Measurements from ENCODE around the gene CA12. TPM values are rescaled to one million over a fixed set of nuclear protein-coding genes. Genes with fewer than 3 reads are reported as not detected.

The CA12 gene
- total RNA-seq, 1 donor from 2014 or later: 0.97 TPM

- H3K4me3 Mint-ChIP-seq (ENCODE audit: unreplicated experiment): no peak overlapping the region
- no peaks in the 10 kb centered on the region for H3K27me3 Mint-ChIP-seq (ENCODE audit: unreplicated experiment)
- H3K9me3 Mint-ChIP-seq (ENCODE audit: unreplicated experiment): no peaks in the 10 kb centered on the region
- no peak for TF ChIP-seq CTCF (IDR thresholded peaks at IDR 0.05)
- H3K27ac Mint-ChIP-seq (ENCODE audit: unreplicated experiment): peak overlapping the region; percentile 96
- DNase-seq (ENCODE audit: extremely low spot score, unreplicated experiment): no peak
- peaks cover 33% of the 10 kb centered on the region for H3K4me1 Mint-ChIP-seq (ENCODE audit: unreplicated experiment)
- H3K36me3 Mint-ChIP-seq (ENCODE audit: unreplicated experiment): peaks cover 28% of the 10 kb centered on the region
These were observed 89.4 kb downstream of the CA12 start for GRCh38 chr15:63292241-63292640.

- H3K4me1 Mint-ChIP-seq (ENCODE audit: unreplicated experiment): peaks cover 35% of the 10 kb centered on the region
- H3K4me3 Mint-ChIP-seq (ENCODE audit: unreplicated experiment): no peak overlapping the region
- H3K27me3 Mint-ChIP-seq (ENCODE audit: unreplicated experiment): no peaks in the 10 kb centered on the region
- no peak for TF ChIP-seq CTCF (IDR thresholded peaks at IDR 0.05)
- peaks cover 28% of the 10 kb centered on the region for H3K36me3 Mint-ChIP-seq (ENCODE audit: unreplicated experiment)
- no peak for DNase-seq (ENCODE audit: extremely low spot score, unreplicated experiment)
- peak overlapping the region; percentile 96 for H3K27ac Mint-ChIP-seq (ENCODE audit: unreplicated experiment)
- H3K9me3 Mint-ChIP-seq (ENCODE audit: unreplicated experiment): no peaks in the 10 kb centered on the region
These were observed 90.1 kb downstream of the CA12 start for GRCh38 chr15:63291507-63291906.

- Mint-ChIP-seq H3K36me3 (ENCODE audit: unreplicated experiment) (peaks cover 13% of the 10 kb centered on the region), H3K27me3 (ENCODE audit: unreplicated experiment) (no peaks in the 10 kb centered on the region), H3K4me1 (ENCODE audit: unreplicated experiment) (peaks cover 35% of the 10 kb centered on the region), H3K4me3 (ENCODE audit: unreplicated experiment) (no peak overlapping the region), H3K27ac (ENCODE audit: unreplicated experiment) (peak overlapping the region; percentile 24), H3K9me3 (ENCODE audit: unreplicated experiment) (no peaks in the 10 kb centered on the region)
- TF ChIP-seq CTCF (IDR thresholded peaks at IDR 0.05): peak; percentile 81
- no peak for DNase-seq (ENCODE audit: extremely low spot score, unreplicated experiment)
These were observed 92.8 kb downstream of the CA12 start for GRCh38 chr15:63288778-63289378.

DNA sequence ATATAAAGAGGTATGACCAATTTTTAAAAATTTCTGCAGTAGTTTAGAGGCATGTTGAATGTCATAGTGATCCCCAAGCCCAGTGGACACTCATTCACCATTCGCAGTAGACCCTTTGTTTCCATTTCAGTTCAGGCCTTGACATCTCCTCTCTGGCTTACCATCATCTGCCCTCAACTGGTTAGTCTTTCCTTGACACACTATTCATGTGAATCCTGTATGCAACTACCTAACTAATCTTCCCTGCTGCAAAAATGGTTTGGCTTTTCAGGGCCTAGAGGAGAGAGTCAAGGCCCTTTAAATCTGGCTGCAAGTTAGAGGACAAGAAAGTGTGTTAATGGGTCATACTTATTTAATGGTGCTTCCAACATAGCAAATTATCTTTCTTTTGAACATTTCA is 93.3 kb downstream of the CA12 start:
- Mint-ChIP-seq H3K36me3 (ENCODE audit: unreplicated experiment) (peaks cover 17% of the 10 kb centered on the region), H3K4me1 (ENCODE audit: unreplicated experiment) (peaks cover 34% of the 10 kb centered on the region), H3K27me3 (ENCODE audit: unreplicated experiment) (no peaks in the 10 kb centered on the region), H3K9me3 (ENCODE audit: unreplicated experiment) (no peaks in the 10 kb centered on the region), H3K4me3 (ENCODE audit: unreplicated experiment) (no peak overlapping the region), H3K27ac (ENCODE audit: unreplicated experiment) (peak overlapping the region; percentile 24)
- TF ChIP-seq CTCF (IDR thresholded peaks at IDR 0.05): no peak
- no peak for DNase-seq (ENCODE audit: extremely low spot score, unreplicated experiment)

- Mint-ChIP-seq H3K9me3 (ENCODE audit: unreplicated experiment) (no peaks in the 10 kb centered on the region), H3K27me3 (ENCODE audit: unreplicated experiment) (no peaks in the 10 kb centered on the region), H3K4me3 (ENCODE audit: unreplicated experiment) (no peak overlapping the region), H3K4me1 (ENCODE audit: unreplicated experiment) (peaks cover 26% of the 10 kb centered on the region), H3K36me3 (ENCODE audit: unreplicated experiment) (peaks cover 17% of the 10 kb centered on the region), H3K27ac (ENCODE audit: unreplicated experiment) (no peak overlapping the region)
- no peak for DNase-seq (ENCODE audit: extremely low spot score, unreplicated experiment)
- TF ChIP-seq CTCF (IDR thresholded peaks at IDR 0.05): no peak
These were observed 94.5 kb downstream of the CA12 start for GRCh38 chr15:63287109-63287508.

Data from osteocyte (in vitro differentiated cells).